IPS-18a (cell line): Measurements from ENCODE around the gene INTS6L.

ENCODE experiments used
- H3K27ac ChIP-seq: one replicate; pipeline ENCODE4 v1.5.1; 2013; ENCODE audit warnings: low read length
- H3K27me3 ChIP-seq: one replicate; pipeline ENCODE4 v1.6.1; 2013; ENCODE audit warnings: mild to moderate bottlenecking, low read length; ENCODE audit not compliant: control insufficient read depth, insufficient read depth
- H3K36me3 ChIP-seq: one replicate; pipeline ENCODE4 v1.6.1; 2013; ENCODE audit warnings: low read depth, low read length; ENCODE audit not compliant: control insufficient read depth
- H3K4me1 ChIP-seq: one replicate; pipeline ENCODE4 v1.6.1; 2013; ENCODE audit warnings: low read depth, low read length; ENCODE audit not compliant: control insufficient read depth
- H3K4me3 ChIP-seq: one replicate; pipeline ENCODE4 v1.5.1; 2013; ENCODE audit warnings: low read length
- H3K9ac ChIP-seq: one replicate; pipeline ENCODE4 v1.6.1; 2013; ENCODE audit warnings: mild to moderate bottlenecking, low read length, moderate library complexity
- H3K9me3 ChIP-seq: one replicate; pipeline ENCODE4 v1.6.1; 2013; ENCODE audit warnings: low read depth, low read length; ENCODE audit not compliant: control insufficient read depth

Gene INTS6L

DNA sequence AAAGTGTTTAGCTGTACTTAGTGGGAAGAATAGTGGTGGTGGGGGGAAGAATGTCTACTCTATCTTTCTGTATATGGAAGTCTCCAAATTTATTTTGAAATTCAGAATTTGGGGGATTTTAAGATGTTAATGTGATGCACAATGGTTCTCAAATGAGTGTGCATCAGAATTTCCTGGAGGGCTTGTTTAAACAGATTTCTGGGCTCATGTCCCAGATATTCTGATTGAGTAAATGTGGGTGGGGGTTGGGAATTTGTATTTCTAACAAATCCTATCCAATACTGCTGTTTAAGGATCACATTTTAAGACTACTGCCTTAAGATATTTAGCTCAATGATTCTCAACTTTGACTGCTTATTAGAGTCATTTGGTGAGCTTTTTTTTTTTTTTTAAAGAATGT, 15.1 kb upstream of the INTS6L start:
- H3K4me3 ChIP-seq = no peak overlapping the region
- H3K9me3 ChIP-seq = peaks cover 20% of the 10 kb centered on the region
- no peaks in the 10 kb centered on the region for H3K36me3 ChIP-seq
- H3K4me1 ChIP-seq = no peaks in the 10 kb centered on the region
- no peak overlapping the region for H3K9ac ChIP-seq
- no peaks in the 10 kb centered on the region for H3K27me3 ChIP-seq
- H3K27ac ChIP-seq = no peak overlapping the region

DNA sequence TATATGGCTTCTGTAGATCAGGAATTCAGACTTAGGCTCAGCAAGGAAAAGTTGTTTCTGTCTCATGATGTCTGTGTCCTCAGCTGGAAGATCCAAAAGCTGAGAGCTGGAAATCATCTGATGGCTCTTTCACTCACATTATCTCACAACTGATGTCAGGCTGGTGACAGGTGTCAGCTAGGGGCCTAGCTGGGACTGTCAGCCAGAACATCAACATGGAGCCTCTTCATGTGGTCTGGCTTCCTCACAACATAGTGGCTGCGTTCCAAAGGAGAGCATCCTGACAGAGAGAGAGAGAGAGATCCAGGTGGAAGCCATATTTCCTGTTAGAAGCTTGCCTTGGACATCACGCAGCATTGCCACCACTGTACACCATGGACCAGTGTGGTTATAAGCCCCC, 10.6 kb upstream of the INTS6L start:
- peaks cover 10% of the 10 kb centered on the region for H3K9me3 ChIP-seq
- no peaks in the 10 kb centered on the region for H3K36me3 ChIP-seq
- no peaks in the 10 kb centered on the region for H3K4me1 ChIP-seq
- no peak overlapping the region for H3K9ac ChIP-seq
- H3K27ac ChIP-seq = no peak overlapping the region
- H3K4me3 ChIP-seq = no peak overlapping the region
- H3K27me3 ChIP-seq = no peaks in the 10 kb centered on the region

DNA sequence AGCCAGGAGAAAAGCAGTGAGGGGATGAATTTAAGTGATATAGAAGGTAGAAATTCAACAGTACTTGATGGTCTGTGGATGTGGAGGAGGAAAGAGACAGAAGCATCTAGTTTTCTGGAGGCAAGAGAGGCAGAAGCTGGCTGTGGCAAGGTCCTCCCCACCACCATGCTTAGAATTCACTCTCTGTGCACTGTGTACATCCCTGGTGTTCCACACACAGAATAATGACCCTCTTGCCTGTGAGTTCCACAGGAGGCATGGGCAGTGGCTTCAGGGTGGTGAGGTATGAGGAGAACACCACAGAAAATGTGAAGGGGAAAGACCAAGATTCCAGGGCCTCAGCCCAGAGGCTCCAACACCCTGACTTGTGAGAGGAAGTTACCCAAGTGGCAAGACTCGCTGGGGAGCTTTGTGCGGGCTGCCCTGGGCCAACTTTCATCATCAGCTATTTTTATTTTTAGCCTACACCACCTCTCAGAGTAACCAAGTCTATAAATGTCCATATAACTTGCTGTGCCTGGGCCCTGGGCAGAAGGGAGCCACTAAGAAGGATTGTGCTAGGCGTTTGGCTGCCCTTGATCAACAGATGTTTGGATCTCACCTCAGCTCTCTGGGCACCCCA, 7.8 kb upstream of the INTS6L start:
- peaks cover 15% of the 10 kb centered on the region for H3K9me3 ChIP-seq
- H3K4me3 ChIP-seq = no peak overlapping the region
- H3K36me3 ChIP-seq = no peaks in the 10 kb centered on the region
- no peak overlapping the region for H3K27ac ChIP-seq
- no peaks in the 10 kb centered on the region for H3K4me1 ChIP-seq
- H3K27me3 ChIP-seq = no peaks in the 10 kb centered on the region
- H3K9ac ChIP-seq = no peak overlapping the region

DNA sequence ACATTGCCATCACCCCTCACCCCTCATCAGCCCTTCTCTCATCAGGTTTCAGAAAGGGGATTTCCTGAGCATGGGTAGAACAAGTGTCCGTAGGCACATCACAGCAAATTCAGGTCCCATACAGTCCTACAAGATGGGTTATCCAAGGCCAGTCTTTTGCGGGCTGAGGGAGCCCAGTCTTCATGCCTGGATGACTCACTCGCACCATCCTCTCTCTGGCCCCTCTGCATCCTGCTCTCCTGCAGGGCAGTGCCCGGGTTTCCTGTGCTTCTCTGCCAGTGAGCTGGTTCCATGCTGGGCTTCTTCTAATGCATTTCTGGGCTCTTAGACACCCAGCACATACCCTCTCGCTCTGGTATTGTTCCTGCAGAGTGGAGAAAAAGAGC, 7.3 kb upstream of the INTS6L start:
- Histone ChIP-seq H3K27ac (no peak overlapping the region), H3K27me3 (no peaks in the 10 kb centered on the region)

DNA sequence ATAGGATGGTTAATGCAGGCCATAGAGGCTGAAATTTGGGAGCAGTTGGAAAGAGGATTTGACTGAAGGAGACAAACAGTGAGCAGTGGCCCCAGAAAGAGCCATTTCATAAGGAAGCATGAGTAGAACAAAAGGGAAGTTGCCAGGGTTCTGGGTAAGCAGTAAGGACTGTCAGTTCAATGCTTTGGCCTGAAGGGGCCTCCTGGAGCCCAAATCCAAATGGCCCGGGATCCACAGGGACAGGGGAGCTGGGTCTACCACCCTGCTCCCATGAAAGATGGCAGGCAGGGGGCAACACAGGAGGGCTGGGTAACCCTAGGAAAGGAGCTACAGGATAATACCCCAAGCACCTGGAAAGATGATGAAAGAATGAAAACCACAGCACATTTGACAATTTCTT, 4.1 kb upstream of the INTS6L start:
- H3K9ac ChIP-seq = no peak overlapping the region
- peaks cover 13% of the 10 kb centered on the region for H3K9me3 ChIP-seq
- H3K4me1 ChIP-seq = no peaks in the 10 kb centered on the region
- no peaks in the 10 kb centered on the region for H3K27me3 ChIP-seq
- no peak overlapping the region for H3K4me3 ChIP-seq
- H3K27ac ChIP-seq = no peak overlapping the region
- H3K36me3 ChIP-seq = no peaks in the 10 kb centered on the region

More for the DNA sequence above, 7.3 kb upstream of the INTS6L start:
- Histone ChIP-seq H3K9ac (no peak overlapping the region), H3K36me3 (no peaks in the 10 kb centered on the region), H3K9me3 (peaks cover 13% of the 10 kb centered on the region), H3K4me3 (no peak overlapping the region), H3K4me1 (no peaks in the 10 kb centered on the region)

DNA sequence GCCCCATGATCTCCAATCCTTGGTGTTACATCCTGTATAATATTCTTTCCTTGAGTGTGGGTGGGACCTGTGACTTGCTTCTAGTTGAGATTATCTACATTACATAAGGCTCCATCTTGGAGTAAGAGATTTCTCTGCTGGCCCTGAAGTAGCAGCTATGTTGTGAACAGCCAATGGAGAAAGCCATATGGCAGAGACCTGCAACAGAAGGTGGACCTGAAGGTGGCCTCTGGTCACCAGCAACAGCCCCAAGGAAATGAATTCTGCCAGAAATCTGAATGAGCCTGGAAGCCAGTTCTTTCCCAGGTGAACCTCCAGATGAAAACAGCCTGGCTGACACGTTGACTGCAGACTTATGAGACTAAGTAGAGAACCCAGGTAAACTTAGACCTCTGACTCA, 2.3 kb upstream of the INTS6L start:
- Histone ChIP-seq H3K4me3 (no peak overlapping the region), H3K9ac (no peak overlapping the region), H3K27ac (no peak overlapping the region)

DNA sequence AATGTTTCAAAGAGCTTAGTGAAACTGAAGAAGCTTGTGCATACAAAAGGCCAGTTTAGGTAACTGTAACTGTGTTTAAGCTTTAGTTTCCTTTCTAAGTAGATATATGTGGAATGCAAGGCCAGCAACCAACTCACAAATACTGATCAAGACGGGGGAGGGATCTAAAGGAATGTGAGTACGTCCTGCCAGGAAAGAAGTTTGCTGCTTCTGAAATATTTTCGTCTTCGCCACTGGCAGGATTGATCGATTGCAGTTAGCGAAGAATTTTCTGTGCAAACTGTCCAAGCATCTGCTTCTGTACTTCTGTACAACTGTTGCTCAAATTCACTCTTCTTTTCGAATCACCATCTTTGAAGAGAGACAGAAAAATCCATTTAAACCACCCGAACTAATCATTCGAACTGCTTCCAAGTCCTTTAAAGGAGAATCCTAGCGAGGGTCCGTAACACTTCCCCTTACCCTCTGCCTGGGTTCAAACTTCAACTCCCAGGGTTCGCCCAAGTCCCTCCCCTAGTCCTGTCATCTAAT, 373 bp upstream of the INTS6L start:
- H3K4me3 ChIP-seq = peak overlapping the region; percentile 71
- H3K9me3 ChIP-seq = peaks cover 33% of the 10 kb centered on the region
- no peaks in the 10 kb centered on the region for H3K27me3 ChIP-seq
- H3K9ac ChIP-seq = no peak overlapping the region
- H3K27ac ChIP-seq = no peak overlapping the region
- peaks cover 7% of the 10 kb centered on the region for H3K4me1 ChIP-seq
- H3K36me3 ChIP-seq = no peaks in the 10 kb centered on the region

More for the DNA sequence above, 2.3 kb upstream of the INTS6L start:
- H3K9me3 ChIP-seq = peaks cover 18% of the 10 kb centered on the region
- peaks cover 4% of the 10 kb centered on the region for H3K4me1 ChIP-seq
- no peaks in the 10 kb centered on the region for H3K36me3 ChIP-seq
- no peaks in the 10 kb centered on the region for H3K27me3 ChIP-seq

DNA sequence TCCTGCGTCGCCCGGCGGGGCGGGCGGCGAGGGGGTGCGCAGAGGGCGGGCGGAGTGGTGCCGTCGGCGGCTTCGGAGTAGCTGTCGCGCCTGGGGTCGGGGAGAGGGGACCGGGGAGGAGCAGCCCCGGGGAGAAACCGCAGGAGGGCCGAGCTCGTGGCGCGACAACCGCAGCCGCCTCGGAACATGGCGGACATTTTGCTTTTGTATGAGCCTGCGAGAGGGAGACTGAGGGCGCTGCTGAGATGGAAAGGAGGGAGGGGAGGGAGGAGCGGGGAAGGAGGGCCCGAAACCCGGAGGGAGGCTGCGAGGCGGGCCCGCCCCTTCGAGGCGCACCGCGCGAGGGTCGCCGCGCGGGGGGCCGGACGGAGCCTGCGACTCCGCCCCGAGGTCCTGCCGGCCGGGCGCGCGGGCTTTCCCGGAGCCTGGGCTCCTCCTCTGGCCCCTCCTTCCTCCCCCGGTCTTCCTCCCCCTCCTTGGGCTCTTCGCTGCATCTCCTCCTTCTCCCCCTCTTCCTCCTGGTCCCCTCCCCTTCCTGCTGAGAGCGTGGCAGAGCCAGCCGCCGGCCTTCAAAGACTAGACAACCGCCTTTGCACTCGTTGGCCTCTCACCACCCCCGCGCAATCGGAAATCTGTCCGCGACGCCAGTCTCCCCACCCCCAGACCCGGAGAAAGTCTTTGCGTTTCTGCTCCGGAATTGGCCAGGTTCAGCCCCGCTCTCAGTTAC, 1.1 kb downstream of the INTS6L start:
- no peak overlapping the region for H3K27ac ChIP-seq
- H3K27me3 ChIP-seq = no peaks in the 10 kb centered on the region
- peak overlapping the region; percentile 73 for H3K9ac ChIP-seq
- peaks cover 26% of the 10 kb centered on the region for H3K9me3 ChIP-seq
- H3K4me1 ChIP-seq = peaks cover 7% of the 10 kb centered on the region
- peak overlapping the region; percentile 71 for H3K4me3 ChIP-seq
- H3K36me3 ChIP-seq = no peaks in the 10 kb centered on the region

DNA sequence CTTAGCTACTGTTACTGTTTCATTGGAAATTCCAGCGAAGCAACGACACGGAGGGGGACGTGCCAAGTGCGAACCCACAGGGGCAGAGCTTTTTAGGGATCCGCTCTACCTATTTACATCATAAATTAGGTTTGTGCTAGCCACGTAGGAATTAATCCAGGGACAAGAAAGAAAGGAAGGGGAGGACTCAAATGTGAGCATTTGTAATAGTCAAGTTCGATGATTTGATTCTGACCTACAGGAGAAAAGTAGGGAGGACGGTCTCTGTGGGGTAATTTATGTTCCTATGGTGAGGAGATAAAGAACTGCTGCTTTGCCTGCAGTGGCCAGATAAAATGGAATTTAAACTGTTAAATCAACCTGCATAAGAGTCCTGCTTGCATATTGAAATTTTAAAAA, 1.7 kb downstream of the INTS6L start:
- no peaks in the 10 kb centered on the region for H3K36me3 ChIP-seq
- no peak overlapping the region for H3K27ac ChIP-seq
- H3K4me1 ChIP-seq = peaks cover 7% of the 10 kb centered on the region
- H3K9ac ChIP-seq = peak overlapping the region; percentile 54
- H3K9me3 ChIP-seq = peaks cover 21% of the 10 kb centered on the region
- H3K27me3 ChIP-seq = no peaks in the 10 kb centered on the region
- H3K4me3 ChIP-seq = peak overlapping the region; percentile 52

DNA sequence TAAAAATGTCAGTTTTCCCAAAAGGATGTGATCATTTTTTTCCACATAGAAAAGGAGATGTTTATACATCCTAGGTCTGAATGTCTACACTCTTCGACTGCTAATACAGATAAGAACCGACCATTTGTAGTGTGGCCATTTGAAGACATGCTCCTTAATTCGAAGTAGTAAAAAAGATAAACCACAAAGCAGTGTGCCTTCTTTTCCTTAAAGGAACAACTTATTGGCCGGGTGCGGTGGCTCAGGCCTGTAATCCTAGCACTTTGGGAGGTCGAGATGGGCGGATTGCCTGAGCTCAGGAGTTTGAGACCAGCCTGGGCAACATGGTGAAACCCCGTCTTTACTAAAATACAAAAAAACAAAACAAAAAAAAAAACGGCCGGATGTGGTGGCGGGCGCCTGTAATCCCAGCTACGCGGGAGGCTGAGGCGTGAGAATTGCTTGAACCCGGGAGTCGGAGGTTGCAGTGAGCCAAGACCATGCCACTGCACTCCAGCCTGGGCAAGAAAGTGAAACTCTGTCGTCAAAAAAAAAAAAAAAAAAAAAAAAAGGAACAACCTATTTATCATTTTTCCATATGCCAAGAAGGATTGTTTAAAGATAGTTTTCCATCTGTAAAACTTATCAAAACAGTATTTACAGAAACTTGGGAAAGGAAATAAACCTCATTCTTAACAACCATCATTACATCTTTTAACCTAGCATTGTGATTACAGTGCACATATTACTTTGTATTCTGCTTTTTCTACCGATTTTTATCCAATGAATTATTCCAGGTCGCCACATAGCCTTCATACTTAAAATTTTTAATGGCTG, 2.6 kb downstream of the INTS6L start:
- H3K36me3 ChIP-seq = no peaks in the 10 kb centered on the region
- H3K27me3 ChIP-seq = no peaks in the 10 kb centered on the region
- H3K27ac ChIP-seq = no peak overlapping the region
- peaks cover 20% of the 10 kb centered on the region for H3K9me3 ChIP-seq
- H3K4me3 ChIP-seq = peak overlapping the region; percentile 52
- no peak overlapping the region for H3K9ac ChIP-seq
- H3K4me1 ChIP-seq = peaks cover 7% of the 10 kb centered on the region

DNA sequence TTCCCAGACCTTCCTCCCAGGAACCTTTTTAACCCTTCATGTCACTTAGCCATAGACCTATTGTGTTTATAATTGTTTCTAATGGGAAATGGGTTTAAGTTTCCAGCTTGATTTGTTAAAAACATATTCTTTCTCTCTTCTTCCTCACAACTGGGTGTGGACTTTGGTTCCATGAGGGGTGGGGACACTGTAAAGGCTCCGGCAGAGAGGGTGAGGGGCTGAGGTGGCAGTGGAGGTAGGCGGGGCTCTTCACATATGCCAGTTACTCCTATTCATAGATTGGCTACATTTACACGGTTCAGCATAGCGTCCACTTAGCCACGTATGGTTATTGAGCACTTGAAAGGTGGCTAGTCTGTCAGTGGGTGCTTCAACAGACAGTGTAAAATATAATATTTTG, 7.8 kb downstream of the INTS6L start:
- Histone ChIP-seq H3K4me1 (peaks cover 3% of the 10 kb centered on the region), H3K36me3 (no peaks in the 10 kb centered on the region), H3K9me3 (peaks cover 14% of the 10 kb centered on the region), H3K9ac (no peak overlapping the region), H3K27me3 (no peaks in the 10 kb centered on the region), H3K4me3 (no peak overlapping the region), H3K27ac (no peak overlapping the region)
